GM04504 (cell line): ENCODE data around the gene UTP14A.
"Not testable (repeated sequence)": the region's sequence is repeated elsewhere in the genome, so short reads cannot be mapped to it uniquely, and the experiment has no call there.

Source experiments
- DNase-seq: peaks from one replicate; pipeline ENCODE4 v3.0.0-alpha.2; 2012; ENCODE audit warnings: low read depth

UTP14A gene

GRCh38 chrX:129905787-129906580 lies at the start of gene UTP14A:
Gene UTP14A, plus strand, starts transcription at chrX:129906164. Its CDS starts 47 bp downstream, at chrX:129906211.
- DNase-seq, result peak; percentile 64

GRCh38 chrX:129859134-129859533 lies 46.8 kb upstream of the UTP14A start:
- not testable (repeated sequence) for DNase-seq

GRCh38 chrX:129866321-129866720 lies 39.6 kb upstream of the UTP14A start:
- not testable (repeated sequence) for DNase-seq

GRCh38 chrX:129872524-129872923 lies 33.4 kb upstream of the UTP14A start:
- DNase-seq, result no peak

GRCh38 chrX:129875669-129876068 lies 30.3 kb upstream of the UTP14A start:
- DNase-seq, result peak; percentile 71

GRCh38 chrX:129876771-129877305 lies 29.1 kb upstream of the UTP14A start:
- peak; percentile 3 for DNase-seq

GRCh38 chrX:129877401-129877800 lies 28.6 kb upstream of the UTP14A start:
- no peak for DNase-seq

- DNase-seq, result no peak
Observed at GRCh38 chrX:129900054-129900453, 5.9 kb upstream of the UTP14A start.

- DNase-seq, result no peak
Observed at GRCh38 chrX:129908636-129909035, 2.7 kb downstream of the UTP14A start.

GRCh38 chrX:129925305-129926092 lies 19.5 kb downstream of the UTP14A start:
- DNase-seq, result peak; percentile 51

GRCh38 chrX:129930941-129931410 lies 25.0 kb downstream of the UTP14A start:
- no peak for DNase-seq

- DNase-seq, result peak; percentile 83
Observed at GRCh38 chrX:129931411-129932015, 25.5 kb downstream of the UTP14A start.

- DNase-seq, result peak; percentile 68
Observed at GRCh38 chrX:129932016-129932820, 26.3 kb downstream of the UTP14A start.

- no peak for DNase-seq
Observed at GRCh38 chrX:129932821-129933321, 26.9 kb downstream of the UTP14A start.

- DNase-seq, result no peak
Observed at GRCh38 chrX:129933700-129934099, 27.7 kb downstream of the UTP14A start.

- no peak for DNase-seq
Observed at GRCh38 chrX:129934461-129934860, 28.5 kb downstream of the UTP14A start.

- DNase-seq, result no peak
Observed at GRCh38 chrX:129934952-129935351, 29.0 kb downstream of the UTP14A start.

GRCh38 chrX:129938081-129938480 lies 32.1 kb downstream of the UTP14A start:
- no peak for DNase-seq

- DNase-seq, result no peak
Observed at GRCh38 chrX:129939986-129940385, 34.0 kb downstream of the UTP14A start.

GRCh38 chrX:129940721-129941120 lies 34.8 kb downstream of the UTP14A start:
- DNase-seq, result no peak

- DNase-seq, result no peak
Observed at GRCh38 chrX:129945131-129945530, 39.2 kb downstream of the UTP14A start.
